Mucosa of descending colon (tissue), 3 donors: ENCODE results near the gene MUC12. TPM values are rescaled to one million over a fixed set of nuclear protein-coding genes. Genes with fewer than 3 reads are reported as not detected.
"Not testable (repeated sequence)": the region's sequence is repeated elsewhere in the genome, so short reads cannot be mapped to it uniquely, and the experiment has no call there.

ENCODE experiments used
- ATAC-seq: fragments of 200-7000 bp; cut with Tn5 transposase; one replicate; pipeline ENCODE4 v1.9.1; 2020; ENCODE audit warnings: mild to moderate bottlenecking, moderate library complexity
- DNase-seq, 3 donors: peaks; one replicate each; pipeline ENCODE4 v3.0.0-alpha.2; 2020
- H3K36me3 ChIP-seq: fragments of 200-600 bp; one replicate; pipeline ENCODE4 v1.8.0; 2021; ENCODE audit warnings: low read depth, mild to moderate bottlenecking
- H3K4me1 ChIP-seq: fragments of 200-600 bp; one replicate; pipeline ENCODE4 v1.8.0; 2021; ENCODE audit warnings: low read depth, mild to moderate bottlenecking
- H3K4me3 ChIP-seq: fragments of 200-600 bp; one replicate; pipeline ENCODE4 v1.8.0; 2021; ENCODE audit warnings: mild to moderate bottlenecking
- H3K9me3 ChIP-seq: fragments of 200-600 bp; one replicate; pipeline ENCODE4 v1.8.0; 2021; ENCODE audit warnings: mild to moderate bottlenecking
- intact Hi-C, 2 donors: fragments of 100-400 bp; cut with DNase I in 1 of 2; cut with micrococcal nuclease in 1 of 2; formaldehyde crosslinking; loops; one replicate each; pipeline versions ENCODE4 v1.11.0 to v1.11.1; 2022; cut with DNase I, micrococcal nuclease
- total RNA-seq, 3 donors: library from RNA; stranded (reverse); fragmentation: NEBNext Ultra II Directional in 2 of 3; extraction: Animal tissue kit (Norgen Biotek cat#: 25700) in 2 of 3; gene quantifications; one replicate each; pipeline versions ENCODE4 v1.2.1 to v1.2.4, GENCODE V29; 2021 to 2023
- TF ChIP-seq, protein P1 (sequence below): fragments of 200-600 bp; IDR thresholded peaks from one replicate; pipeline ENCODE4 v1.8.0; 2022; ENCODE audit warnings: antibody characterized with exemption, mild to moderate bottlenecking
- donor health status: DM: no; HTN: no; CAD: no; lungs with moderate emphysema.
- donor health status: DM: no; HTN: no; CAD: no.
- donor health status: DM: no; HTN: yes; CAD: no.

Gene MUC12
- total RNA-seq, 3 donors from 2014 or later, result 357 to 848 (median 814) TPM

DNA sequence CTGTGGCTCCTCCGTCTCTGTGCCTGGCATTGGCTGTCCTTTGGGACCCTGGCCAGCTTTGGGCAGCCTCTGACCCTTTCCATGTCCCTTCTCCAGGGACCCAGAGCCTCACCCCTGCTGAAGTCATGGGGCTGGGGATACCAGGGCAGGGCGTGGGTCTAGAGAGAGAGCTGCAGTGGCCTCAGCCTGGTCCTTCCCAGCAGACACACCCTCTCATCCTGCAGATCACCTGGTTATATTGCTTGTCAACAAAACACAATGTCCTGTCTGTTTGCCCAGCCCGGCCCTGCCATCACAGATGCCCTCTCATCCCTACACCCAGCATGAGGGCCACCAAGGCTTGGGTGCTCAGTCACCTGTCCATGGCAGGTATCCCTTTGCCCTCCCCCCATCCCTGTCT is 52.3 kb downstream of the MUC12 start:
- DNase-seq (peak; percentile 69 to 72 (median 72)), ATAC-seq (peak; percentile 71)
- Histone ChIP-seq H3K4me3 (no peak overlapping the region), H3K9me3 (no peaks in the 10 kb centered on the region), H3K36me3 (no peaks in the 10 kb centered on the region), H3K4me1 (no peaks in the 10 kb centered on the region)
- intact Hi-C loops, result no loop called here
- TF ChIP-seq, protein P1, sequence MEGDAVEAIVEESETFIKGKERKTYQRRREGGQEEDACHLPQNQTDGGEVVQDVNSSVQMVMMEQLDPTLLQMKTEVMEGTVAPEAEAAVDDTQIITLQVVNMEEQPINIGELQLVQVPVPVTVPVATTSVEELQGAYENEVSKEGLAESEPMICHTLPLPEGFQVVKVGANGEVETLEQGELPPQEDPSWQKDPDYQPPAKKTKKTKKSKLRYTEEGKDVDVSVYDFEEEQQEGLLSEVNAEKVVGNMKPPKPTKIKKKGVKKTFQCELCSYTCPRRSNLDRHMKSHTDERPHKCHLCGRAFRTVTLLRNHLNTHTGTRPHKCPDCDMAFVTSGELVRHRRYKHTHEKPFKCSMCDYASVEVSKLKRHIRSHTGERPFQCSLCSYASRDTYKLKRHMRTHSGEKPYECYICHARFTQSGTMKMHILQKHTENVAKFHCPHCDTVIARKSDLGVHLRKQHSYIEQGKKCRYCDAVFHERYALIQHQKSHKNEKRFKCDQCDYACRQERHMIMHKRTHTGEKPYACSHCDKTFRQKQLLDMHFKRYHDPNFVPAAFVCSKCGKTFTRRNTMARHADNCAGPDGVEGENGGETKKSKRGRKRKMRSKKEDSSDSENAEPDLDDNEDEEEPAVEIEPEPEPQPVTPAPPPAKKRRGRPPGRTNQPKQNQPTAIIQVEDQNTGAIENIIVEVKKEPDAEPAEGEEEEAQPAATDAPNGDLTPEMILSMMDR, result no peak

DNA sequence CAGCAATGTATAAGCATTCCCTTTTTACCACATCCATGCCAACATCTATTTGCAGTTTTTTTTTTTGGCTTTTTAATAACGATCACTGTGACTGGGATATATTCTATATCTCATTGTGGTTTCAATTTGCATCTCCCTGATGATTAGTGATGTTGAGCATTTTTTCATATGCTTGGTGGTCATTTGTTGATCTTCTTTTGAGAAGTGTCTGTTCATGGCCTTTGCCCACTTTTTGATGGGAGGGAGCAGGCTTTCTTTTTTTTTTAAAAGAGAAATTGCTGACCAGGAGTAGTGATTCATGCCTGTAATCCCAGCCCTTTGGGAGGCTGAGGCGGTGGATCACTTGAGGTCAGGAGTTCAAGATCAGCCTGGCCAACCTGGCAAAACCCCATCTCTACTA is 54.5 kb downstream of the MUC12 start:
- TF ChIP-seq, protein P1, result no peak
- H3K4me1 ChIP-seq, result no peaks in the 10 kb centered on the region
- no peaks in the 10 kb centered on the region for H3K9me3 ChIP-seq
- no peaks in the 10 kb centered on the region for H3K36me3 ChIP-seq
- no peak overlapping the region for H3K4me3 ChIP-seq
- no peak for DNase-seq
- intact Hi-C loops, result no loop called here
- ATAC-seq, result no peak

DNA sequence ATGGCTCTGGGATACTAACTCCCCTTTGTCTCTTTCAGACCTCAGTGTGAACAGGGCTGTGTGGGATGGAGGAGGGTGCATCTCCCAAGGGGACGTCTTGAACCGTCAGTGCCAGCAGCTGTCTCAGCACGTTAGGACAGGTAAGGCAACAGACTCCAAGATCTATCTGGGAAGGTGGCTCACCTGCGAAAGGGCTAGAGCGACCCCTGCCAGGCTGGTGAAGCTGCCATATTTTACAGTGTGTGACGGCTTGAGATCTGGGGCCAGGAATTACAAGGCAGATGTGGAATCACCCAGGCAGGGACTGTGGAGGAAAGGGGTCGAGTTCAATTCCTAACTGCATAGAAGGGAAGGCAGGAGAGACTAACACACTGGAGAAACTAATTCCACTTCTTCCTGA is 61.7 kb downstream of the MUC12 start:
- Histone ChIP-seq H3K9me3 (no peaks in the 10 kb centered on the region), H3K4me3 (no peak overlapping the region), H3K36me3 (no peaks in the 10 kb centered on the region), H3K4me1 (no peaks in the 10 kb centered on the region)
- TF ChIP-seq, protein P1, result no peak
- peak; percentile 46 for ATAC-seq
- intact Hi-C loops, result no loop called here
- peak in 1 of 3 donors; percentile 23 for DNase-seq

DNA sequence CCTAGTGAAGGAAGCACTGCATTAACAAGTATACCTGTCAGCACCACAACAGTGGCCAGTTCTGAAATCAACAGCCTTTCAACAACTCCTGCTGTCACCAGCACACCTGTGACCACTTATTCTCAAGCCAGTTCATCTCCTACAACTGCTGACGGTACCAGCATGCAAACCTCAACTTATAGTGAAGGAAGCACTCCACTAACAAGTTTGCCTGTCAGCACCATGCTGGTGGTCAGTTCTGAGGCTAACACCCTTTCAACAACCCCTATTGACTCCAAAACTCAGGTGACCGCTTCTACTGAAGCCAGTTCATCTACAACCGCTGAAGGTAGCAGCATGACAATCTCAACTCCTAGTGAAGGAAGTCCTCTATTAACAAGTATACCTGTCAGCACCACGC is 66.6 kb downstream of the MUC12 start:
- no peaks in the 10 kb centered on the region for H3K4me1 ChIP-seq
- no peaks in the 10 kb centered on the region for H3K9me3 ChIP-seq
- H3K4me3 ChIP-seq, result no peak overlapping the region
- DNase-seq (no peak), ATAC-seq (no peak)
- H3K36me3 ChIP-seq, result no peaks in the 10 kb centered on the region
- intact Hi-C loops, result no loop called here
- TF ChIP-seq, protein P1, result no peak

DNA sequence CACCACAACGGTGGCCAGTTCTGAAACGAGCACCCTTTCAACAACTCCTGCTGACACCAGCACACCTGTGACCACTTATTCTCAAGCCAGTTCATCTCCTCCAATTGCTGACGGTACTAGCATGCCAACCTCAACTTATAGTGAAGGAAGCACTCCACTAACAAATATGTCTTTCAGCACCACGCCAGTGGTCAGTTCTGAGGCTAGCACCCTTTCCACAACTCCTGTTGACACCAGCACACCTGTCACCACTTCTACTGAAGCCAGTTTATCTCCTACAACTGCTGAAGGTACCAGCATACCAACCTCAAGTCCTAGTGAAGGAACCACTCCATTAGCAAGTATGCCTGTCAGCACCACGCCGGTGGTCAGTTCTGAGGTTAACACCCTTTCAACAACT is 71.9 kb downstream of the MUC12 start:
- H3K4me1 ChIP-seq, ATAC-seq, H3K9me3 ChIP-seq, H3K36me3 ChIP-seq, H3K4me3 ChIP-seq, DNase-seq, intact Hi-C loops: not testable (repeated sequence)

DNA sequence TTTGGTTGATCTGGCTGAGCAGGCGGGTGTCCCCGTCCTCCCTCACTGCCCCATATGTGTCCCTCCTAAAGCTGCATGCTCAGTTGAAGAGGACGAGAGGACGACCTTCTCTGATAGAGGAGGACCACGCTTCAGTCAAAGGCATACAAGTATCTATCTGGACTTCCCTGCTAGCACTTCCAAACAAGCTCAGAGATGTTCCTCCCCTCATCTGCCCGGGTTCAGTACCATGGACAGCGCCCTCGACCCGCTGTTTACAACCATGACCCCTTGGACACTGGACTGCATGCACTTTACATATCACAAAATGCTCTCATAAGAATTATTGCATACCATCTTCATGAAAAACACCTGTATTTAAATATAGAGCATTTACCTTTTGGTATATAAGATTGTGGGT is 89.0 kb downstream of the MUC12 start:
- TF ChIP-seq, protein P1, result no peak
- Histone ChIP-seq H3K4me3 (no peak overlapping the region), H3K4me1 (no peaks in the 10 kb centered on the region), H3K9me3 (no peaks in the 10 kb centered on the region), H3K36me3 (no peaks in the 10 kb centered on the region)
- ATAC-seq, result peak; percentile 38
- DNase-seq, result peak in 2 of 3 donors; percentile 64 to 70
- intact Hi-C loops, result loop anchor here (5.0 kb wide), 1 partner anchor 161 kb away; the partner anchor contains the start of gene ACHE (in 2 of the 2)
